H1 (cell line): ENCODE results near the gene CACNA1B. TPM values are rescaled to one million over a fixed set of nuclear protein-coding genes. Genes with fewer than 3 reads are reported as not detected.
A peak's percentile ranks its signal among the peaks of the same experiment; 100 is the strongest.

Source experiments
- CTCF ChIA-PET: fragments of 300-600 bp; sonication (Branson Sonifier 250); formaldehyde crosslinking; loops from one replicate; lab custom pipeline; 2021; ENCODE audit not compliant: partially characterized antibody; lab: Charles Lee
- POLR2A ChIA-PET: fragments of 300-600 bp; sonication (Branson Sonifier 250); formaldehyde crosslinking; loops from one replicate; lab custom pipeline; 2021; ENCODE audit warnings: inconsistent platforms; ENCODE audit not compliant: partially characterized antibody; lab: Charles Lee
- DNase-seq, 2 experiments: peaks; one replicate each; pipeline versions ENCODE4 v3.0.0 to v3.0.0-alpha.2; 2010 to 2022; ENCODE audit warnings: low spot score in 2 of 2, low read depth in 1 of 2, mixed read lengths in 1 of 2
- FAIRE-seq: peaks from 2 replicates; lab custom pipeline; 2011; peaks lifted over from hg19 to GRCh38; lab: Jason Lieb, UNC
- H2AFZ ChIP-seq: 2 replicates; pipeline ENCODE4 v1.8.1; 2012; ENCODE audit warnings: low read length, inconsistent platforms
- H2AK5ac ChIP-seq: 2 replicates; pipeline ENCODE4 v1.6.1; 2013; ENCODE audit warnings: low read depth, low read length
- H2BK120ac ChIP-seq: replicated peaks from 2 replicates; pipeline ENCODE3; 2013; ENCODE audit warnings: low read depth, low read length, inconsistent platforms
- H2BK12ac ChIP-seq: 2 replicates; pipeline ENCODE4 v1.6.1; 2013; ENCODE audit warnings: low read depth, low read length
- H2BK15ac ChIP-seq: 2 replicates; pipeline ENCODE4 v1.6.1; 2013; ENCODE audit warnings: low read length
- H2BK20ac ChIP-seq: 2 replicates; pipeline ENCODE4 v1.6.1; 2013; ENCODE audit warnings: low read length
- H2BK5ac ChIP-seq: 2 replicates; pipeline ENCODE4 v1.6.1; 2013; ENCODE audit warnings: low read depth, low read length
- H3K14ac ChIP-seq: 2 replicates; pipeline ENCODE4 v1.6.1; 2013; ENCODE audit warnings: inconsistent platforms; ENCODE audit not compliant: insufficient read length
- H3K18ac ChIP-seq: 2 replicates; pipeline ENCODE4 v1.6.1; 2013; ENCODE audit warnings: low read length; ENCODE audit errors: extremely low read depth
- H3K23ac ChIP-seq: 2 replicates; pipeline ENCODE4 v1.6.1; 2013; ENCODE audit warnings: inconsistent platforms; ENCODE audit not compliant: insufficient read length
- H3K23me2 ChIP-seq: 2 replicates; pipeline ENCODE4 v1.6.1; 2013; ENCODE audit warnings: low read depth, low read length
- H3K27ac ChIP-seq: 2 replicates; pipeline ENCODE4 v1.6.1; 2011; ENCODE audit warnings: low read depth, low read length, inconsistent platforms
- H3K27me3 ChIP-seq, 4 experiments: replicated peaks in 1 of 4; 1 replicate in 1 of 4; 2 replicates in 3 of 4; pipeline versions ENCODE4 v1.6.1 to v1.8.1; 2011 to 2013; ENCODE audit warnings: low read length in 3 of 4, mild to moderate bottlenecking in 3 of 4, inconsistent platforms in 2 of 4, mixed read lengths in 2 of 4, moderate library complexity in 1 of 4; ENCODE audit not compliant: control insufficient read depth in 3 of 4, insufficient read depth in 3 of 4; ENCODE audit errors: extremely low read depth in 1 of 4
- H3K36me3 ChIP-seq, 4 experiments: 2 replicates each; pipeline versions ENCODE4 v1.6.1 to v1.8.1; 2011 to 2013; ENCODE audit warnings: mild to moderate bottlenecking in 4 of 4, low read length in 3 of 4, moderate library complexity in 2 of 4, control low read depth in 1 of 4, inconsistent platforms in 1 of 4; ENCODE audit not compliant: insufficient read depth in 4 of 4, control insufficient read depth in 2 of 4
- H3K4ac ChIP-seq: replicated peaks from 2 replicates; pipeline ENCODE3; 2013; ENCODE audit warnings: low read length, low read depth, mixed read lengths, inconsistent platforms; ENCODE audit not compliant: insufficient read length
- H3K4me1 ChIP-seq, 4 experiments: replicated peaks in 1 of 4; 1 replicate in 1 of 4; 2 replicates in 3 of 4; pipeline versions ENCODE4 v1.6.1 to v1.8.1; 2011 to 2013; ENCODE audit warnings: low read length in 3 of 4, inconsistent platforms in 2 of 4, mixed read lengths in 1 of 4; ENCODE audit not compliant: insufficient read depth in 4 of 4, control insufficient read depth in 3 of 4
- H3K4me2 ChIP-seq, 2 experiments: 2 replicates each; pipeline versions ENCODE4 v1.6.1 to v1.8.1; 2011 to 2013; ENCODE audit warnings: low read depth in 2 of 2, low read length in 2 of 2, control low read depth in 1 of 2, inconsistent platforms in 1 of 2, mild to moderate bottlenecking in 1 of 2; ENCODE audit not compliant: insufficient read depth in 1 of 2
- H3K4me3 ChIP-seq, 4 experiments: fragments of 200-600, 300-600 bp in 1 of 4; sonication (generic), shearing (Covaris generic), sonication (Bioruptor Twin) in 1 of 4; 2 replicates each; pipeline versions ENCODE4 v1.5.1 to v1.8.1; 2011 to 2016; ENCODE audit warnings: low read length in 4 of 4, low read depth in 3 of 4, control low read depth in 2 of 4, inconsistent platforms in 2 of 4, mild to moderate bottlenecking in 2 of 4, mixed read lengths in 1 of 4, moderate library complexity in 1 of 4; ENCODE audit not compliant: insufficient read depth in 2 of 4; ENCODE audit errors: extremely low read depth in 1 of 4
- H3K56ac ChIP-seq: replicated peaks from 2 replicates; pipeline ENCODE3; 2013; ENCODE audit warnings: low read depth, mild to moderate bottlenecking, mixed read lengths, low read length, inconsistent platforms; ENCODE audit not compliant: insufficient read length
- H3K79me1 ChIP-seq: 2 replicates; pipeline ENCODE4 v1.6.1; 2013; ENCODE audit warnings: low read depth, low read length, control low read depth
- H3K79me2 ChIP-seq, 2 experiments: 2 replicates each; pipeline versions ENCODE4 v1.6.1 to v1.8.1; 2012 to 2013; ENCODE audit warnings: low read length in 2 of 2, mild to moderate bottlenecking in 2 of 2, inconsistent platforms in 1 of 2; ENCODE audit not compliant: insufficient read depth in 2 of 2, control insufficient read depth in 1 of 2
- H3K9ac ChIP-seq, 4 experiments: replicated peaks in 1 of 4; 1 replicate in 1 of 4; 2 replicates in 3 of 4; pipeline versions ENCODE4 v1.6.1 to v1.8.1; 2011 to 2013; ENCODE audit warnings: low read depth in 3 of 4, low read length in 3 of 4, control low read depth in 2 of 4, mild to moderate bottlenecking in 2 of 4, moderate library complexity in 2 of 4, inconsistent platforms in 1 of 4; ENCODE audit errors: extremely low read depth in 1 of 4
- H3K9me3 ChIP-seq, 2 experiments: 2 replicates each; pipeline versions ENCODE4 v1.6.1 to v1.8.1; 2012 to 2013; ENCODE audit warnings: mild to moderate bottlenecking in 2 of 2, moderate library complexity in 2 of 2, control low read depth in 1 of 2, inconsistent platforms in 1 of 2, low read depth in 1 of 2, low read length in 1 of 2, mixed read lengths in 1 of 2; ENCODE audit not compliant: insufficient read depth in 2 of 2
- H4K20me1 ChIP-seq, 2 experiments: replicated peaks in 1 of 2; 2 replicates each; pipeline versions ENCODE3 to v1.8.1; 2011 to 2013; ENCODE audit warnings: inconsistent platforms in 2 of 2, low read length in 2 of 2, mild to moderate bottlenecking in 1 of 2; ENCODE audit not compliant: insufficient read depth in 2 of 2, control insufficient read depth in 1 of 2
- H4K5ac ChIP-seq: 2 replicates; pipeline ENCODE4 v1.6.1; 2013; ENCODE audit warnings: low read length, low read depth, mixed read lengths, inconsistent platforms; ENCODE audit not compliant: insufficient read length
- H4K8ac ChIP-seq: 2 replicates; pipeline ENCODE4 v1.8.0; 2013; ENCODE audit warnings: mild to moderate bottlenecking, moderate library complexity, low read length, inconsistent platforms; ENCODE audit not compliant: insufficient read depth; ENCODE audit errors: extremely low read depth
- H4K91ac ChIP-seq: replicated peaks from 2 replicates; pipeline ENCODE3; 2013; ENCODE audit warnings: low read length, mixed read lengths, inconsistent platforms; ENCODE audit not compliant: insufficient read length
- ASH2L ChIP-seq: fragments of 200-600, 300-600 bp; sonication (generic); IDR thresholded peaks from one replicate; pipeline ENCODE4 v1.7.1; 2017; ENCODE audit warnings: low read length
- BCL11A ChIP-seq, 2 experiments: IDR thresholded peaks; one replicate each; pipeline ENCODE4 v1.6.1; 2011; ENCODE audit warnings: low read depth in 2 of 2, low read length in 2 of 2, mild to moderate bottlenecking in 2 of 2
- KDM4A ChIP-seq: IDR thresholded peaks from one replicate; pipeline ENCODE4 v1.7.1; 2012; ENCODE audit warnings: low read depth, mild to moderate bottlenecking, moderate library complexity, low read length, inconsistent platforms; ENCODE audit not compliant: severe bottlenecking
- NANOG ChIP-seq: IDR thresholded peaks from 2 replicates; pipeline ENCODE4 v1.6.1; 2011; ENCODE audit warnings: low read length, low read depth, mild to moderate bottlenecking, inconsistent platforms; ENCODE audit not compliant: insufficient read depth, poor library complexity, severe bottlenecking
- PHF8 ChIP-seq: fragments of 200-600 bp; sonication (generic); conservative IDR thresholded peaks from 2 replicates; pipeline ENCODE4 v1.7.1; 2012; ENCODE audit warnings: low read depth, mild to moderate bottlenecking, inconsistent platforms, low read length, moderate library complexity
- POLR2AphosphoS5 ChIP-seq: IDR thresholded peaks from 2 replicates; pipeline ENCODE4 v1.6.1; 2011; ENCODE audit warnings: low read depth, low read length
- RBBP5 ChIP-seq: IDR thresholded peaks from 2 replicates; pipeline ENCODE4 v1.7.1; 2012; ENCODE audit warnings: low read depth, mild to moderate bottlenecking, inconsistent platforms, low read length, moderate library complexity, borderline replicate concordance
- TAF7 ChIP-seq: optimal IDR thresholded peaks from 2 replicates; pipeline ENCODE3; 2011; ENCODE audit warnings: low read depth, mild to moderate bottlenecking, inconsistent platforms, low read length, moderate library complexity, borderline replicate concordance
- TCF12 ChIP-seq: IDR thresholded peaks from 2 replicates; pipeline ENCODE4 v1.6.1; 2011; ENCODE audit warnings: low read depth, mild to moderate bottlenecking, low read length
- WGBS, 2 experiments: shearing (Covaris generic) in 1 of 2; methylation state at CpG; one replicate each; pipeline versions ENCODE4 v1.1.6 to v1.1.7; 2013 to 2015; ENCODE audit warnings: low lambda C conversion rate in 2 of 2, mixed read lengths in 2 of 2, inconsistent platforms in 1 of 2, low coverage in 1 of 2, missing lambda C conversion rate in 1 of 2; ENCODE audit not compliant: insufficient replicate concordance in 2 of 2, insufficient coverage in 1 of 2, insufficient read length in 1 of 2; ENCODE audit errors: extremely low coverage in 1 of 2, missing lambda C conversion rate in 1 of 2; 5-methylcytosine and 5-hydroxymethylcytosine counted together
- polyA plus RNA-seq, 7 experiments: library from polyadenylated mRNA; depleted of rRNA in 3 of 7; stranded (reverse) in 5 of 7; unstranded in 2 of 7; fragments of >200 nt in 5 of 7; fragments of 200-250 nt in 2 of 7; gene quantifications; 1 replicate in 5 of 7; 2 replicates in 1 of 7; 4 replicates in 1 of 7; pipeline versions ENCODE4 v1.2.1 to v1.2.3, GENCODE V29; 2011 to 2013; ENCODE audit warnings: missing spikeins in 2 of 7, mixed read lengths in 2 of 7
- total RNA-seq: library from RNA; stranded (reverse); fragmentation: NEBNext Ultra II Directional; extraction: Animal tissue kit (Norgen Biotek cat#: 25700); gene quantifications from 2 replicates; pipeline ENCODE4 v1.2.1, GENCODE V29; 2021

The CACNA1B gene
- total and polyA plus RNA-seq, 2 of the 8 experiments (the other 6 are each of a cell fraction or from before 2014, with no cell fraction given), result 1.5 to 5.7 TPM

DNA sequence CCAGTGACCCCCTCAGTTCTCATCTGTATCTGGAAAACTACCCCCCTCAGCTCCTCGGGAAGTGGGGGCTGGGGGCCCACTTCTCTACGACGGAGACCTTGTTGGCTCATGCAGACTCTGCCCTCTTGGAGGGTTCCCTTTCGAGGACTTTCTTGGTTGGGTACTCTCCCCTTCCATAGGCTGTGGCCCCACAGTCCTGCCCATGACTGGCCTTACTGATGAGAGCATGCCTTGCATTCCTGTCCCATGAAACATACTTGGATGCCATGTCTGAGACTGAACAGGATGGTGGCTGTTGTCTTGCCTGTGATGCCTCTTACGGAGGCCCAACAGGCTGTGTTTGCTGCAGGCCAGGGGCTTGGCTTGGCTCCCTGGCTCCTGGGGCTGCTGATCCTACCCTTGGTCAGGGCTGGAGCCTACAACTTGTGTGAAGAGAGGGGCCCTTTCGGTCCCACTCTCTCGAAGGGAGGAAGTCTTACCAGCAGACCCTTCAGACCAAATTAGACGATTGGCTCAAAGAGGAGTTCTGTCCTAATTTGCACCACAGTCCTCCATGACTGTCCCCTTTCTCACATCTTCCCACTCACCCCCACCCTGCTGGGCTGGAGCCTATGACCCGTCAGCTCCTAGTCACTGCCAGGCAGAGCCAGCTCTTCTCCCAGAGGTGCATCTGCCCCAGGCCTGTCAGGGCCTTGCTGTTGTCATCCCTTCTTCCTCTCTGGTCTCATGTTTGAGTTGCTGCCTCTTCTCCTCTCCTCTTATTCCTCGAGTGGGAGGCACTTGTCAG is 109.9 kb downstream of the CACNA1B start:
- no peak overlapping the region for H3K14ac ChIP-seq
- H2AFZ ChIP-seq, result no peak overlapping the region
- no peak overlapping the region for H2BK15ac ChIP-seq
- peak in 1 of 2 experiments; percentile 13 for DNase-seq
- H3K23ac ChIP-seq, result no peak overlapping the region
- H2BK12ac ChIP-seq, result no peak overlapping the region
- no peak overlapping the region for H3K27ac ChIP-seq
- H3K4ac ChIP-seq, result no peak overlapping the region
- H2BK120ac ChIP-seq, result no peak overlapping the region
- ChIA-PET CTCF (no interaction called here), POLR2A (no interaction called here)
- no peak overlapping the region for H3K18ac ChIP-seq
- no peak overlapping the region for H2BK5ac ChIP-seq
- no peak overlapping the region for H3K4me3 ChIP-seq
- H3K79me1 ChIP-seq, result no peaks in the 10 kb centered on the region
- no peak overlapping the region for H3K56ac ChIP-seq
- no peaks in the 10 kb centered on the region for H3K79me2 ChIP-seq
- H4K5ac ChIP-seq, result no peak overlapping the region
- H3K36me3 ChIP-seq, result peaks cover 0 to 15% (median 3%) of the 10 kb centered on the region in 4 experiments; a peak in 4 of 8 replicates
- 84% methylated on average over 9 of the region's 10 CpGs; no CpG with 5 or more reads in 1 of the 2 experiments for whole genome bisulfite sequencing, 2 experiments
- H3K9me3 ChIP-seq, result peaks cover 64 to 82% of the 10 kb centered on the region in 2 experiments
- H4K20me1 ChIP-seq, result no peaks in the 10 kb centered on the region
- H3K23me2 ChIP-seq, result no peaks in the 10 kb centered on the region
- no peak overlapping the region for H3K4me2 ChIP-seq
- no peak overlapping the region; the same call in 1 of the 2 replicates for H4K8ac ChIP-seq
- H3K27me3 ChIP-seq, result no peaks in the 10 kb centered on the region; a peak in 1 of 7 replicates
- H2AK5ac ChIP-seq, result no peak overlapping the region
- H3K9ac ChIP-seq, result no peak overlapping the region
- H2BK20ac ChIP-seq, result no peak overlapping the region
- H3K4me1 ChIP-seq, result no peaks in the 10 kb centered on the region
- H4K91ac ChIP-seq, result no peak overlapping the region
- FAIRE-seq, result no peak
- no peak for TF ChIP-seq TCF12
- no peak for TF ChIP-seq POLR2AphosphoS5
- no peak for TF ChIP-seq TAF7
- TF ChIP-seq RBBP5, result no peak
- TF ChIP-seq PHF8, result no peak
- no peak for TF ChIP-seq BCL11A (IDR thresholded peaks at IDR 0.05; ENCODE audit: low read depth in 2 of 2, low read length in 2 of 2)
- no peak for TF ChIP-seq NANOG
- no peak for TF ChIP-seq KDM4A
- TF ChIP-seq ASH2L, result no peak
